ENCODE data around the gene ADRM1. TPM values are rescaled to one million over a fixed set of nuclear protein-coding genes. Genes with fewer than 3 reads are reported as not detected.

ADRM1 gene
- total RNA-seq, 2 donors from 2014 or later: 70.5 to 109 TPM

DNA sequence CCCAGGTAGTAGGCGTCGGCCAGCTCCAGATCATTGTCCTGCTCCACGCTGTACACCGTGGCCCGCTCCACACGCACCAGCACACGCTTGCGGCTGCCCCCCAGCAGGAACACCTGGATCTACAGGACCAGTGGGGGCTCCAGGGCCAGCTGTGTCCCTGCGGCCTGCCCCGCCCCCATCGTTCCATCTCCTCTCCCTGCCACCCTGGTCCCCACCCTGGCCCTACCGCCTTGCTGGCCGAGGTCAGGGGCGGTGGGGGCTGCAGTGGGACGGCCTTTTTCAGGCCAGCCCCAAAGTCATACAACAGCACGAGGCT lies 9.8 kb downstream of the ADRM1 start:
- no peaks in the 10 kb centered on the region for H3K9me3 ChIP-seq
- H3K4me3 ChIP-seq: no peak overlapping the region
- peaks cover 10% of the 10 kb centered on the region for H3K36me3 ChIP-seq
- H3K9ac ChIP-seq (ENCODE audit: low read depth in 2 of 2, low read length in 2 of 2): no peak overlapping the region
- DNase-seq: no peak
- H3K4me1 ChIP-seq: no peaks in the 10 kb centered on the region
- no peaks in the 10 kb centered on the region for H3K27me3 ChIP-seq
- no peak overlapping the region for H3K27ac ChIP-seq
- intact Hi-C loops (cut with DNase I): no loop called here
- TF ChIP-seq, protein P1, sequence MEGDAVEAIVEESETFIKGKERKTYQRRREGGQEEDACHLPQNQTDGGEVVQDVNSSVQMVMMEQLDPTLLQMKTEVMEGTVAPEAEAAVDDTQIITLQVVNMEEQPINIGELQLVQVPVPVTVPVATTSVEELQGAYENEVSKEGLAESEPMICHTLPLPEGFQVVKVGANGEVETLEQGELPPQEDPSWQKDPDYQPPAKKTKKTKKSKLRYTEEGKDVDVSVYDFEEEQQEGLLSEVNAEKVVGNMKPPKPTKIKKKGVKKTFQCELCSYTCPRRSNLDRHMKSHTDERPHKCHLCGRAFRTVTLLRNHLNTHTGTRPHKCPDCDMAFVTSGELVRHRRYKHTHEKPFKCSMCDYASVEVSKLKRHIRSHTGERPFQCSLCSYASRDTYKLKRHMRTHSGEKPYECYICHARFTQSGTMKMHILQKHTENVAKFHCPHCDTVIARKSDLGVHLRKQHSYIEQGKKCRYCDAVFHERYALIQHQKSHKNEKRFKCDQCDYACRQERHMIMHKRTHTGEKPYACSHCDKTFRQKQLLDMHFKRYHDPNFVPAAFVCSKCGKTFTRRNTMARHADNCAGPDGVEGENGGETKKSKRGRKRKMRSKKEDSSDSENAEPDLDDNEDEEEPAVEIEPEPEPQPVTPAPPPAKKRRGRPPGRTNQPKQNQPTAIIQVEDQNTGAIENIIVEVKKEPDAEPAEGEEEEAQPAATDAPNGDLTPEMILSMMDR (IDR thresholded peaks at IDR 0.05): no peak

DNA sequence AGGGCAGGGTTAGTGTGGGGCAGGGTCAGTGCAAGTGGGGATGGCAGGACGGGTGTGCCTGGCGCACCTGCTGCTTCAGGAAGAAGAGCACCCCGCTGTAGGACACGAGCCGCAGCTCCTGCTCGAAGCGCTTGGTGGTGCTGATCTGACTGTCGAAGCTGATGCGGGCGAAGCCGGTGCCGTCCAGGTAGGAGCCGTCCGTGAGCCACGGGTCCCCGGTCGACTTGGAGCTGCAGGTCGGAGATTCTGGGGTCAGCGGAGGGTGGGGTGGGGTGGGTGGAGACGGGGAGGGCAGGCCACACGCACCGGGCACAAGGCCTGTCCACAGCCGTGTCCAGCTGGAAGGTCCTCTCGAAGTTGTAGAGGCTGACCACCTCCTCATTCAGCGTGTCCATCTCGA lies 10.2 kb downstream of the ADRM1 start:
- no peak overlapping the region for H3K27ac ChIP-seq

DNA sequence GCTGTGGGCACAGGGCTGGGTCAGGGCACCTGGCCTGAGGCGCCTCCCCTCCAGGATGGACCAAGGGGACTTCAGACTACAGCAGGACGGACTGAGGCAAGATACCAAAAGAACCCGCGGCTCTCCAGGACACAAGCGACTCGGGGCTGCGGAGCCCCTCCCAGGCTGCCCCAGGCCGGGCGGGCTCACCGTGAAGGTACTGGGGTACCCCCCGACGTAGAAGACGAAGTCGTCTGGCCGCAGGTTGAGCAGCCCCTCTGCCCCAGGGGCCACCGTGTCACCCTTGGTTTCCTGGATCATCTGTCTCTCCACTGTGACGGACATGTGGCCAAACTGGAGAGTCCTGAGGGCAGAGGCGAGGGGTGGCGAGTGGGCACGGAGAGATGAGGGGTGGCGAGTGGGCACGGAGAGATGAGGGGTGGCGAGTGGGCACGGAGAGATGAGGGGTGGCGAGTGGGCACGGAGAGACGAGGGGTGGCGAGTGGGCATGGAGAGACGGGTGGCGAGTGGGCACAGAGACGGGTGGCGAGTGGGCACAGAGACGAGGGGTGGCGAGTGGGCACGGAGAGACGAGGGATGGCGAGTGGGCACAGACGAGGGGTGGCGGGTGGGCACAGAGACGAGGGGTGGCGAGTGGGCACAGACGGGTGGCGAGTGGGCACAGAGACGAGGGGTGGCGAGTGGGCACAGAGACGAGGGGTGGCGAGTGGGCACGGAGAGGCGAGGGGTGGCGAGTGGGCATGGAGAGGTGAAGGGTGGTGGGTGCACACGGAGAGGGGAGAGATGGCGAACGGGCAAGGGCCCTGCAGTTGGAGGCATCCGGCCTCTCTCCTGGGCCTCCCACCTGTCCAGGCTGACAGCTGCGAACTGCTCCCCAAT lies 10.9 kb downstream of the ADRM1 start:
- Histone ChIP-seq H3K27me3 (no peaks in the 10 kb centered on the region), H3K27ac (no peak overlapping the region), H3K9me3 (no peaks in the 10 kb centered on the region), H3K4me1 (no peaks in the 10 kb centered on the region), H3K4me3 (no peak overlapping the region), H3K36me3 (no peaks in the 10 kb centered on the region), H3K9ac (ENCODE audit: low read depth in 2 of 2, low read length in 2 of 2) (no peak overlapping the region)
- intact Hi-C loops (cut with DNase I): no loop called here
- TF ChIP-seq, protein P1 (IDR thresholded peaks at IDR 0.05): no peak
- DNase-seq: no peak

More for the DNA sequence above, 10.2 kb downstream of the ADRM1 start:
- H3K9ac ChIP-seq (ENCODE audit: low read depth in 2 of 2, low read length in 2 of 2): no peak overlapping the region
- no peaks in the 10 kb centered on the region for H3K4me1 ChIP-seq
- intact Hi-C loops (cut with DNase I): no loop called here
- peaks cover 6% of the 10 kb centered on the region for H3K36me3 ChIP-seq
- no peak for DNase-seq
- H3K27me3 ChIP-seq: no peaks in the 10 kb centered on the region
- TF ChIP-seq, protein P1 (IDR thresholded peaks at IDR 0.05): no peak
- H3K9me3 ChIP-seq: no peaks in the 10 kb centered on the region
- no peak overlapping the region for H3K4me3 ChIP-seq

DNA sequence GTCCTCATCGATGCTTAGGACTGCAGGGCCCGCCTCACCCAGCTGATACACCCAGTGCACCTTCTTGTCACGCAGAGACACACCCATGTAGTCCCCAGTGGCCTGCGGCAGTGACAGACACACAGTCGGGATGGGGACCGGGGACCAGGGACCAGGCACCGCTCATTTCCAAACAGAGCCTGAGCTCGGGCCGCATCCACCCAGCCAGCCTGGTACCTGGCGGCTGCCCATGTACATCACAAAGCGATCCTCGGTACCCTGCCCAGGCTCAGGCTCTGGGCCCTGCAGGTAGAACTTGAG lies 11.5 kb downstream of the ADRM1 start:
- H3K27me3 ChIP-seq: no peaks in the 10 kb centered on the region
- no peak overlapping the region for H3K9ac ChIP-seq (ENCODE audit: low read depth in 2 of 2, low read length in 2 of 2)
- H3K9me3 ChIP-seq: no peaks in the 10 kb centered on the region
- TF ChIP-seq, protein P1 (IDR thresholded peaks at IDR 0.05): no peak
- H3K4me1 ChIP-seq: no peaks in the 10 kb centered on the region
- H3K27ac ChIP-seq: no peak overlapping the region
- no peaks in the 10 kb centered on the region for H3K36me3 ChIP-seq
- no peak overlapping the region for H3K4me3 ChIP-seq
- DNase-seq: no peak
- intact Hi-C loops (cut with DNase I): no loop called here

DNA sequence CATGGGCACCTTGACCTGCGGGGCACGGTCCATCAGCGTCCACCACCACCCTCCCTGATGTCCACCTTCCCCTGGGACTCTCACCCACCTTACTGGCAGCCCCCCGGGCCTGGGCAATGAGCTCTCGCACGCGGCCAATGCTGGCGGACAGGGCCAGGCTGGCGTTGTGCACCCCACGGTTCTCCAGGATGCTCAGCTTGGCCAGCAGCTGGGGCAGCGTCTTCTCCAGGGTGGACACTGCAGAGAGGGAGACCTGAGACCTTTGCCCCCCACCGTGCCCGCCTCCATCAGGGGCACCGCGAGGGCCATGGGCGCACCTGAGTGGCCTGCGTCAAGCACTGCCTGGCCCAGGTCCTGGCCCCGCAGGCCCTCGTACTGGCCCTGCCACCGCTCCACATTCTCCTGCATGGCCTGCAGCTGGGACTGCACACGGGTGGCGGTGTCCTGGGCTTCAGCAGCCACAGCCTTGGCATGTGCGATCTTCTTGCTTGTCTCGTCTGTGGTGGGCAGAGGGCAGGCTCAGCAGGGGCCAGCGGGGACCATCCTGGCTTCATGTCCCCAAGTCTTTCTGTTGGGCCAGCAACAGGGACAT lies 12.0 kb downstream of the ADRM1 start:
- TF ChIP-seq, protein P1 (IDR thresholded peaks at IDR 0.05): no peak
- H3K9me3 ChIP-seq: no peaks in the 10 kb centered on the region
- no peak for DNase-seq
- no peak overlapping the region for H3K4me3 ChIP-seq
- intact Hi-C loops (cut with DNase I): no loop called here
- H3K9ac ChIP-seq (ENCODE audit: low read depth in 2 of 2, low read length in 2 of 2): no peak overlapping the region
- H3K27me3 ChIP-seq: no peaks in the 10 kb centered on the region
- H3K4me1 ChIP-seq: no peaks in the 10 kb centered on the region
- no peak overlapping the region for H3K27ac ChIP-seq
- no peaks in the 10 kb centered on the region for H3K36me3 ChIP-seq

All from colonic mucosa (tissue), 4 donors.